Osteocyte (in vitro differentiated cells): ENCODE results near the gene KDM3A. TPM values are rescaled to one million over a fixed set of nuclear protein-coding genes. Genes with fewer than 3 reads are reported as not detected.

ENCODE experiments used
- DNase-seq: peaks from one replicate; pipeline ENCODE4 v3.0.0; 2021; ENCODE audit warnings: mixed read lengths; ENCODE audit not compliant: unreplicated experiment; ENCODE audit errors: extremely low spot score
- H3K27ac Mint-ChIP-seq: one replicate; pipeline ENCODE4 v1.8.0; 2021; ENCODE audit warnings: mild to moderate bottlenecking, mixed read lengths; ENCODE audit not compliant: unreplicated experiment
- H3K27me3 Mint-ChIP-seq: one replicate; pipeline ENCODE4 v1.8.0; 2021; ENCODE audit warnings: mixed read lengths; ENCODE audit not compliant: unreplicated experiment
- H3K36me3 Mint-ChIP-seq: one replicate; pipeline ENCODE4 v1.8.0; 2021; ENCODE audit warnings: mixed read lengths; ENCODE audit not compliant: unreplicated experiment
- H3K4me1 Mint-ChIP-seq: one replicate; pipeline ENCODE4 v1.8.0; 2021; ENCODE audit warnings: mixed read lengths; ENCODE audit not compliant: unreplicated experiment
- H3K4me3 Mint-ChIP-seq: one replicate; pipeline ENCODE4 v1.8.0; 2021; ENCODE audit warnings: mild to moderate bottlenecking, moderate library complexity, mixed read lengths; ENCODE audit not compliant: unreplicated experiment
- H3K9me3 Mint-ChIP-seq: one replicate; pipeline ENCODE4 v1.8.0; 2021; ENCODE audit warnings: mixed read lengths; ENCODE audit not compliant: unreplicated experiment
- total RNA-seq: library from RNA; stranded (reverse); gene quantifications from 2 replicates; pipeline ENCODE4 v1.2.1, GENCODE V29; 2021
- TF ChIP-seq, protein P1 (sequence below): fragments of 200-600 bp; sonication (generic); IDR thresholded peaks from 2 replicates; pipeline ENCODE4 v1.5.0; 2021; ENCODE audit warnings: antibody characterized with exemption, mild to moderate bottlenecking, moderate library complexity

The KDM3A gene
- total RNA-seq, 1 donor from 2014 or later: 44.8 TPM

GRCh38 chr2:86433137-86433536, 8.0 kb upstream of the KDM3A start:
- Mint-ChIP-seq H3K27ac (no peak overlapping the region), H3K36me3 (peaks cover 1% of the 10 kb centered on the region), H3K27me3 (peaks cover 61% of the 10 kb centered on the region), H3K4me3 (no peak overlapping the region), H3K9me3 (peaks cover 26% of the 10 kb centered on the region), H3K4me1 (no peaks in the 10 kb centered on the region)
- DNase-seq: no peak
- TF ChIP-seq, protein P1, sequence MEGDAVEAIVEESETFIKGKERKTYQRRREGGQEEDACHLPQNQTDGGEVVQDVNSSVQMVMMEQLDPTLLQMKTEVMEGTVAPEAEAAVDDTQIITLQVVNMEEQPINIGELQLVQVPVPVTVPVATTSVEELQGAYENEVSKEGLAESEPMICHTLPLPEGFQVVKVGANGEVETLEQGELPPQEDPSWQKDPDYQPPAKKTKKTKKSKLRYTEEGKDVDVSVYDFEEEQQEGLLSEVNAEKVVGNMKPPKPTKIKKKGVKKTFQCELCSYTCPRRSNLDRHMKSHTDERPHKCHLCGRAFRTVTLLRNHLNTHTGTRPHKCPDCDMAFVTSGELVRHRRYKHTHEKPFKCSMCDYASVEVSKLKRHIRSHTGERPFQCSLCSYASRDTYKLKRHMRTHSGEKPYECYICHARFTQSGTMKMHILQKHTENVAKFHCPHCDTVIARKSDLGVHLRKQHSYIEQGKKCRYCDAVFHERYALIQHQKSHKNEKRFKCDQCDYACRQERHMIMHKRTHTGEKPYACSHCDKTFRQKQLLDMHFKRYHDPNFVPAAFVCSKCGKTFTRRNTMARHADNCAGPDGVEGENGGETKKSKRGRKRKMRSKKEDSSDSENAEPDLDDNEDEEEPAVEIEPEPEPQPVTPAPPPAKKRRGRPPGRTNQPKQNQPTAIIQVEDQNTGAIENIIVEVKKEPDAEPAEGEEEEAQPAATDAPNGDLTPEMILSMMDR: no peak

GRCh38 chr2:86434290-86434689, 6.9 kb upstream of the KDM3A start:
- H3K9me3 Mint-ChIP-seq: peaks cover 30% of the 10 kb centered on the region
- DNase-seq: no peak
- H3K27me3 Mint-ChIP-seq: peaks cover 56% of the 10 kb centered on the region
- no peaks in the 10 kb centered on the region for H3K4me1 Mint-ChIP-seq
- H3K36me3 Mint-ChIP-seq: peaks cover 5% of the 10 kb centered on the region
- no peak overlapping the region for H3K4me3 Mint-ChIP-seq
- H3K27ac Mint-ChIP-seq: no peak overlapping the region
- TF ChIP-seq, protein P1: no peak

DNA sequence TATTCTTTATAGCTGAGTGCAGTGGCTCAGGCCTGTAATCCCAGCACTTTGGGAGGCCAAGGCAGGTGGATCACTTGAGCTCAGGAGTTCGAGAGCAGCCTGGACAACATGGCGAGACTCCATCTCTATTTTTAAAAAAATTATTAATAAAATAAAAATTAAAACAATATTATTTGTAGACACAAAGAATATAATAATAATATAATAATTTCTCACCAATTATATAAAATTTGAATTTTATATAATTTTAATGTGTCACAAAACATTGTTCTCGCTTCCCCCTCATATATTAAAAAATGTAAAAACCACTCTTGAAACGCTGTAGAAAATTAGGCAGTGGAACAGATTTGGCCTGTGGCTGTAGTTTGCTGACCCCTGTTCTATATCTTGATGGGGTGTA, 5.6 kb upstream of the KDM3A start:
- TF ChIP-seq, protein P1: no peak
- Mint-ChIP-seq H3K27me3 (peaks cover 47% of the 10 kb centered on the region), H3K36me3 (peaks cover 16% of the 10 kb centered on the region), H3K9me3 (peaks cover 34% of the 10 kb centered on the region), H3K4me3 (no peak overlapping the region), H3K27ac (no peak overlapping the region), H3K4me1 (peaks cover 3% of the 10 kb centered on the region)
- DNase-seq: no peak

- H3K27ac Mint-ChIP-seq: no peak overlapping the region
- no peak overlapping the region for H3K4me3 Mint-ChIP-seq
- H3K4me1 Mint-ChIP-seq: peaks cover 3% of the 10 kb centered on the region
- peaks cover 30% of the 10 kb centered on the region for H3K9me3 Mint-ChIP-seq
- DNase-seq: no peak
- peaks cover 17% of the 10 kb centered on the region for H3K36me3 Mint-ChIP-seq
- TF ChIP-seq, protein P1: no peak
- peaks cover 40% of the 10 kb centered on the region for H3K27me3 Mint-ChIP-seq
Observed at GRCh38 chr2:86436328-86436727, 4.8 kb upstream of the KDM3A start.

- no peak for DNase-seq
- Mint-ChIP-seq H3K36me3 (peaks cover 27% of the 10 kb centered on the region), H3K4me3 (peak overlapping the region; percentile 86), H3K27me3 (peaks cover 10% of the 10 kb centered on the region), H3K27ac (peak overlapping the region; percentile 100), H3K9me3 (peaks cover 26% of the 10 kb centered on the region), H3K4me1 (peaks cover 24% of the 10 kb centered on the region)
- TF ChIP-seq, protein P1: no peak
Observed at GRCh38 chr2:86439879-86440630, 1.1 kb upstream of the KDM3A start.
